Embryonic facial prominence (tissue), 1 donor: Measurements from ENCODE around the gene CAPZA1.
A peak's percentile ranks its signal among the peaks of the same experiment; 100 is the strongest.
"Not testable (repeated sequence)": the region's sequence is repeated elsewhere in the genome, so short reads cannot be mapped to it uniquely, and the experiment has no call there.

Source experiments
- DNase-seq: peaks from one replicate; pipeline ENCODE4 v3.0.0-alpha.2; 2016; ENCODE audit errors: extremely low spot score

Gene CAPZA1

GRCh38 chr1:112626887-112627286 lies 7.3 kb downstream of the CAPZA1 start:
- no peak for DNase-seq

- DNase-seq: no peak
Measured at GRCh38 chr1:112628516-112628915, 8.9 kb downstream of the CAPZA1 start.

- DNase-seq: no peak
Measured at GRCh38 chr1:112629256-112629655, 9.6 kb downstream of the CAPZA1 start.

- DNase-seq: no peak
Measured at GRCh38 chr1:112633628-112634027, 14.0 kb downstream of the CAPZA1 start.

GRCh38 chr1:112634367-112634766 lies 14.7 kb downstream of the CAPZA1 start:
- DNase-seq: no peak

- no peak for DNase-seq
Measured at GRCh38 chr1:112636056-112636455, 16.4 kb downstream of the CAPZA1 start.

- DNase-seq: no peak
Measured at GRCh38 chr1:112636597-112637253, 17.1 kb downstream of the CAPZA1 start.

GRCh38 chr1:112637254-112638109 lies 17.9 kb downstream of the CAPZA1 start:
- no peak for DNase-seq

GRCh38 chr1:112638110-112638428 lies 18.4 kb downstream of the CAPZA1 start:
- no peak for DNase-seq

GRCh38 chr1:112640437-112640836 lies 20.8 kb downstream of the CAPZA1 start:
- DNase-seq: not testable (repeated sequence)

GRCh38 chr1:112643080-112643479 lies 23.4 kb downstream of the CAPZA1 start:
- no peak for DNase-seq

GRCh38 chr1:112646225-112646624 lies 26.6 kb downstream of the CAPZA1 start:
- DNase-seq: no peak

GRCh38 chr1:112651205-112651604 lies 31.6 kb downstream of the CAPZA1 start:
- DNase-seq: no peak

- DNase-seq: no peak
Measured at GRCh38 chr1:112665857-112666256, 46.2 kb downstream of the CAPZA1 start.

GRCh38 chr1:112666946-112667345 lies 47.3 kb downstream of the CAPZA1 start:
- DNase-seq: no peak

- DNase-seq: no peak
Measured at GRCh38 chr1:112672009-112672408, 52.4 kb downstream of the CAPZA1 start.

- DNase-seq: no peak
Measured at GRCh38 chr1:112672842-112673241, 53.2 kb downstream of the CAPZA1 start.

GRCh38 chr1:112673592-112674439 lies 54.2 kb downstream of the CAPZA1 start:
- DNase-seq: peak; percentile 26

- DNase-seq: peak; percentile 72
Measured at GRCh38 chr1:112674440-112674985, 54.9 kb downstream of the CAPZA1 start, which contains the start of gene MOV10. Gene MOV10, plus strand, starts transcription at chr1:112674659. Its CDS starts 254 bp downstream, at chr1:112674913.

- DNase-seq: no peak
Measured at GRCh38 chr1:112674986-112675727, 55.5 kb downstream of the CAPZA1 start.

GRCh38 chr1:112675728-112676381 lies 56.2 kb downstream of the CAPZA1 start:
- no peak for DNase-seq
